Measurements from ENCODE around the gene ZSWIM3. TPM values are rescaled to one million over a fixed set of nuclear protein-coding genes. Genes with fewer than 3 reads are reported as not detected.

ZSWIM3 gene
- total RNA-seq, 6 experiments from 2014 or later: 1.7 to 2.7 (median 1.9) TPM

DNA sequence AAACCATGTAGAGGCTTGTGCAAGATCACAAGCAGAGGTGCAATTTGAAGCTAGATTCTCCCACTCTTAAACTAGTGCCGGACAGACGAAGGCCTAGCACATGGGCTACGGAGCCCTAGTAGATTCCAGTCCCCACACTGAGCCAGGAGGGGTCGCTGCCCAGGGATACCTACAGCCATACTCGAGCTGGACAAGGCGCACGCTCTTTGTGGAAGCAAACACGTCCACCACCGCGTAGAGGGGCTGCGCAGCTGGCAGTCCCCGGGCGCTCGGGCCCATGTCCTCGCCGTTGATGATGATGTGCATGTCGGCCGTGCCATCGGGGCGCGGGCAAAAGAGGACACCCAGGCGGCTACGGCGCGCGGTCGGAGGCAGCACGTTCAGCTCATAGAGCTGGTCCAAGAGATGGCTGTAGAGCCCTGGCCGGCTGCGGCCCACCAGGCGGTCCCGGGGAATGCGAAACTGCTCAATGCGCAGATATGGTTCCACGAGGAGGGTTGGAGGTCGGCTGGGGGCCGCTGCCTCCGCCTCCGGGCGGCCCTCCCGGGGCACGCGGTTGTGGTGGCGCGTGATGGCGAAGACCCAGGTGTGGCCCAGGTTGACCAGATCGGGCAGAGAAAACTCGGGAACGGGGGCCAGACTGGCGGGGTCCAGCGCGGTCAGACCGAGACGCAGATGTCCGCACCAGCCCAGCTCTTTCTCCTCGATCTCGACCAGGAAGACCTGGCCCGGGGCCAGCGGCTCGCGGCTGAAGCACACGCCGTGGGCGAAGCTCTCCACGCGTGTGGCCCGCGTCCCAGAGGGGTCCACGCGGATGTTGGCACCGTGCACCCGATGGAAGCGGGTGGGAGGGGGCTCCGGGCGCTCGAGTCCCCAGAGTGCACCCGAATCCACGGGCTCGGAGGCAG is 32.9 kb downstream of the ZSWIM3 start:
- H3K36me3 ChIP-seq: peaks cover 0 to 21% (median 9%) of the 10 kb centered on the region in 4 donors
- ATAC-seq: peak; percentile 71 to 81 (median 77)
- intact Hi-C loops (cut with DNase I): loop anchor here in 1 of 2 donors (10.0 kb wide), 1 partner anchor 54 kb away; no protein-coding TSS in a partner anchor
- peak overlapping the region; percentile 75 to 93 (median 77) for H3K4me3 ChIP-seq
- peak; percentile 82 to 87 (median 86) for DNase-seq
- WGBS (ENCODE audit: insufficient coverage, low coverage, low lambda C conversion rate, missing lambda C conversion rate): under 1% methylated on average over 26 of the region's 79 CpGs
- TF ChIP-seq, protein P1, sequence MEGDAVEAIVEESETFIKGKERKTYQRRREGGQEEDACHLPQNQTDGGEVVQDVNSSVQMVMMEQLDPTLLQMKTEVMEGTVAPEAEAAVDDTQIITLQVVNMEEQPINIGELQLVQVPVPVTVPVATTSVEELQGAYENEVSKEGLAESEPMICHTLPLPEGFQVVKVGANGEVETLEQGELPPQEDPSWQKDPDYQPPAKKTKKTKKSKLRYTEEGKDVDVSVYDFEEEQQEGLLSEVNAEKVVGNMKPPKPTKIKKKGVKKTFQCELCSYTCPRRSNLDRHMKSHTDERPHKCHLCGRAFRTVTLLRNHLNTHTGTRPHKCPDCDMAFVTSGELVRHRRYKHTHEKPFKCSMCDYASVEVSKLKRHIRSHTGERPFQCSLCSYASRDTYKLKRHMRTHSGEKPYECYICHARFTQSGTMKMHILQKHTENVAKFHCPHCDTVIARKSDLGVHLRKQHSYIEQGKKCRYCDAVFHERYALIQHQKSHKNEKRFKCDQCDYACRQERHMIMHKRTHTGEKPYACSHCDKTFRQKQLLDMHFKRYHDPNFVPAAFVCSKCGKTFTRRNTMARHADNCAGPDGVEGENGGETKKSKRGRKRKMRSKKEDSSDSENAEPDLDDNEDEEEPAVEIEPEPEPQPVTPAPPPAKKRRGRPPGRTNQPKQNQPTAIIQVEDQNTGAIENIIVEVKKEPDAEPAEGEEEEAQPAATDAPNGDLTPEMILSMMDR (IDR thresholded peaks at IDR 0.05): peak; percentile 53 to 75 (median 73)
- TF ChIP-seq POLR2A (IDR thresholded peaks at IDR 0.05): peak; percentile 28
- peaks cover 0 to 38% (median 6%) of the 10 kb centered on the region in 4 donors for H3K4me1 ChIP-seq
- H3K27me3 ChIP-seq: no peaks in the 10 kb centered on the region
- no peaks in the 10 kb centered on the region for H3K9me3 ChIP-seq
- H3K27ac ChIP-seq: peak overlapping the region; percentile 75 to 82 (median 81)

DNA sequence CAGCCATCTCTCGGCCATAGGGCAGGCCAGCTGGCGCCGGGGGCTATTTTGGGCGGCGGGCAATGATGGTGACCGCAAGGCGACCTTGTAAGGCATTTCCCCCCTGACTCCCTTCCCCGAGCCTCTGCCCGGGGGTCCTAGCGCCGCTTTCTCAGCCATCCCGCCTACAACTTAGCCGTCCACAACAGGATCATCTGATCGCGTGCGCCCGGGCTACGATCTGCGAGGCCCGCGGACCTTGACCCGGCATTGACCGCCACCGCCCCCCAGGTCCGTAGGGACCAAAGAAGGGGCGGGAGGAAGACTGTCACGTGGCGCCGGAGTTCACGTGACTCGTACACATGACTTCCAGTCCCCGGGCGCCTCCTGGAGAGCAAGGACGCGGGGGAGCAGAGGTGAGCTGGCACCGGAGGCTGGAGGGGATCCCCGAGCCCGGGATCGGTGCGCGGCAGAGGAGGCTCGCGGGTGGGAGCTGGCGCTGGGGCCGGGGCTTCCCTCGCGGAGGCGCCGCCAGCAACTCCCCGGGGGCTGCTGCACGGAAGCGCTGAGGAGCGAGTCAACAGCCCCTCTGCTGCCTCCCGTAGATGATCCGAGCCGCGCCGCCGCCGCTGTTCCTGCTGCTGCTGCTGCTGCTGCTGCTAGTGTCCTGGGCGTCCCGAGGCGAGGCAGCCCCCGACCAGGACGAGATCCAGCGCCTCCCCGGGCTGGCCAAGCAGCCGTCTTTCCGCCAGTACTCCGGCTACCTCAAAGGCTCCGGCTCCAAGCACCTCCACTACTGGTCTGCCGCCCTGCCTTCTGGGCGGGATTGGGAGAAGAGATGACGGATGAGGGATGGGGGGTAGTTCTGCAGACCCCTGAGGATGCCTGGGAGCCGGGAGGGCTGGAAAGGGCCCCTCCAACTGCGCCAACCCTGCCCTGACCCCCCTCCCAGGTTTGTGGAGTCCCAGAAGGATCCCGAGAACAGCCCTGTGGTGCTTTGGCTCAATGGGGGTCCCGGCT is 33.9 kb downstream of the ZSWIM3 start, which contains the start of the genes CTSA and NEURL2:
TSS of gene CTSA (plus strand) at position 351 of the 999 bp plus-strand sequence. CDS start at position 585, 234 bp downstream.
TSS of gene NEURL2 (minus strand) at position 224 of the 999 bp plus-strand sequence. CDS start at position 7, 217 bp downstream.
- Histone ChIP-seq H3K27me3 (no peaks in the 10 kb centered on the region), H3K27ac (peak within 1 kb of the TSS; percentile 75 to 82 (median 81)), H3K4me3 (peak within 1 kb of the TSS; percentile 75 to 93 (median 77)), H3K9me3 (no peaks in the 10 kb centered on the region), H3K36me3 (peaks cover 0 to 29% (median 12%) of the 10 kb centered on the region in 4 donors), H3K4me1 (peaks cover 0 to 38% (median 6%) of the 10 kb centered on the region in 4 donors)
- TF ChIP-seq POLR2A (IDR thresholded peaks at IDR 0.05): peak; percentile 80
- TF ChIP-seq, protein P1 (IDR thresholded peaks at IDR 0.05): peak in 1 of 4 donors; percentile 15
- DNase-seq: peak; percentile 95 to 97 (median 97)
- intact Hi-C loops (cut with DNase I): loop anchor here in 1 of 2 donors (10.0 kb wide), 1 partner anchor 54 kb away; no protein-coding TSS in a partner anchor
- 3% methylated on average over 5 of the region's 78 CpGs for WGBS (ENCODE audit: insufficient coverage, low coverage, low lambda C conversion rate, missing lambda C conversion rate)
- ATAC-seq: peak; percentile 82 to 89 (median 84)

DNA sequence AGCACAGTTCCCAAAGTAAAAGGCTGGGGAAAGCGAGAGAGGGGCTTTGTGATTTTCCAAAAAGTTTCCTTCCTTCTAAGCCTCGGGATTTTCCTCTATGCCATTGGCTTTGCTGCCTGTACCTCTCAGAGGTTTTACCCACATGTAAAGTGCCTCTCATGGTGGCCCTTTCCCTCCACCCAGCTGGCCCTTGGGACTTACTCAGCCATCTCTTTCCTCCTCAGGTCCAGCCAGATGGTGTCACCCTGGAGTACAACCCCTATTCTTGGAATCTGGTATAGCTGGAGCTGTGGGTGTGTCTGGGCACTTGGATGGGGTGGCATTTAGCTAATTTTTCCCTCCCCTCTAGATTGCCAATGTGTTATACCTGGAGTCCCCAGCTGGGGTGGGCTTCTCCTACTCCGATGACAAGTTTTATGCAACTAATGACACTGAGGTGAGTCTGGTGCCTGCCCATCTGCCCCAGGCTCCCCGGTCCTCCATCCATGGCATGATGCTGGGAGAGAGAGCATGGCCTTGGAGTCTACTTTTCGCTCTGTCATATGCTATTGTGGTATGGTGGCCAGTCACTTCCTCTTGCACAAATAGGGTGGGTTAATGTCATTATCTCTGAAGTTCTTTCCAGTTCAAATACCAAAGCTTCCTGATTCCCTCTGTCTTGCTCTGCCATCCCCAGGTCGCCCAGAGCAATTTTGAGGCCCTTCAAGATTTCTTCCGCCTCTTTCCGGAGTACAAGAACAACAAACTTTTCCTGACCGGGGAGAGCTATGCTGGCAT is 34.8 kb downstream of the ZSWIM3 start:
- peak in 1 of 4 donors; percentile 23 for ATAC-seq

More for the DNA sequence above, 34.8 kb downstream of the ZSWIM3 start:
- WGBS (ENCODE audit: insufficient coverage, low coverage, low lambda C conversion rate, missing lambda C conversion rate): 56% methylated on average over 8 of the region's 9 CpGs
- Histone ChIP-seq H3K27ac (peak overlapping the region in 2 of 3 donors; percentile 81 to 82), H3K4me1 (peaks cover 0 to 38% (median 6%) of the 10 kb centered on the region in 4 donors), H3K4me3 (peak overlapping the region; percentile 75 to 93 (median 77)), H3K9me3 (no peaks in the 10 kb centered on the region), H3K36me3 (peaks cover 0 to 34% (median 17%) of the 10 kb centered on the region in 4 donors), H3K27me3 (no peaks in the 10 kb centered on the region)
- TF ChIP-seq, protein P1 (IDR thresholded peaks at IDR 0.05): peak in 1 of 4 donors; percentile 6
- TF ChIP-seq POLR2A (IDR thresholded peaks at IDR 0.05): no peak
- intact Hi-C loops (cut with DNase I): loop anchor here in 1 of 2 donors (10.0 kb wide), 1 partner anchor 53 kb away; no protein-coding TSS in a partner anchor
- DNase-seq: no peak

All from right lobe of liver (tissue), 6 donors.